Measurements from ENCODE around the gene OSGEP. TPM values are rescaled to one million over a fixed set of nuclear protein-coding genes. Genes with fewer than 3 reads are reported as not detected.

The OSGEP gene
- total and polyA plus RNA-seq, 8 donors: 29.0 to 90.1 (median 79.3) TPM

- ATAC-seq: no peak
- H3K36me3 ChIP-seq: peaks cover 0 to 60% of the 10 kb centered on the region in 2 donors
- no peak overlapping the region for H3K27ac ChIP-seq
Observed at GRCh38 chr14:20472536-20473169, 18.0 kb upstream of the OSGEP start.

GRCh38 chr14:20470603-20470901, 15.9 kb upstream of the OSGEP start:
- H3K4me3 ChIP-seq: peak overlapping the region; percentile 61 to 76
- H3K4me1 ChIP-seq: peaks cover 0 to 37% of the 10 kb centered on the region in 2 donors
- H3K9me3 ChIP-seq: no peaks in the 10 kb centered on the region
- H3K27me3 ChIP-seq: no peaks in the 10 kb centered on the region
- TF ChIP-seq CTCF (IDR thresholded peaks at IDR 0.05): no peak
- no peak for DNase-seq
- ATAC-seq: no peak
- intact Hi-C loops (cut with DNase I): no loop called here
- H3K36me3 ChIP-seq: peaks cover 0 to 39% of the 10 kb centered on the region in 2 donors
- H3K27ac ChIP-seq: peak overlapping the region; percentile 83 to 92

More at GRCh38 chr14:20472536-20473169, 18.0 kb upstream of the OSGEP start:
- Histone ChIP-seq H3K4me3 (no peak overlapping the region), H3K27me3 (no peaks in the 10 kb centered on the region), H3K9me3 (no peaks in the 10 kb centered on the region), H3K4me1 (peaks cover 9 to 53% of the 10 kb centered on the region in 2 donors)
- DNase-seq: no peak
- no peak for TF ChIP-seq CTCF (IDR thresholded peaks at IDR 0.05)
- intact Hi-C loops (cut with DNase I): no loop called here

GRCh38 chr14:20469890-20470602, 15.4 kb upstream of the OSGEP start:
- peak; percentile 80 for ATAC-seq
- intact Hi-C loops (cut with DNase I): no loop called here

GRCh38 chr14:20469242-20469889, 14.8 kb upstream of the OSGEP start, which contains the start of gene PNP:
PNP (plus strand) TSS chr14:20469406; CDS start chr14:20469525, 119 bp downstream.
- DNase-seq (peak; percentile 60 to 95 (median 88)), ATAC-seq (peak; percentile 97)
- peaks cover 0 to 27% of the 10 kb centered on the region in 2 donors for H3K36me3 ChIP-seq
- no peaks in the 10 kb centered on the region for H3K27me3 ChIP-seq
- peak within 1 kb of the TSS; percentile 61 to 76 for H3K4me3 ChIP-seq
- intact Hi-C loops (cut with DNase I): no loop called here
- TF ChIP-seq CTCF (IDR thresholded peaks at IDR 0.05): no peak
- H3K27ac ChIP-seq: peak within 1 kb of the TSS; percentile 83 to 92
- H3K9me3 ChIP-seq: no peaks in the 10 kb centered on the region
- H3K4me1 ChIP-seq: peaks cover 0 to 37% of the 10 kb centered on the region in 2 donors

More at GRCh38 chr14:20469890-20470602, 15.4 kb upstream of the OSGEP start:
- no peak for TF ChIP-seq CTCF (IDR thresholded peaks at IDR 0.05)
- peak overlapping the region; percentile 83 to 92 for H3K27ac ChIP-seq
- peaks cover 0 to 34% of the 10 kb centered on the region in 2 donors for H3K36me3 ChIP-seq
- DNase-seq: peak in 2 of 4 donors; percentile 37 to 54
- H3K27me3 ChIP-seq: no peaks in the 10 kb centered on the region
- H3K4me1 ChIP-seq: peaks cover 0 to 37% of the 10 kb centered on the region in 2 donors
- H3K4me3 ChIP-seq: peak overlapping the region; percentile 61 to 76
- H3K9me3 ChIP-seq: no peaks in the 10 kb centered on the region
